ENCODE measurements around the gene PHACTR3. TPM values are rescaled to one million over a fixed set of nuclear protein-coding genes. Genes with fewer than 3 reads are reported as not detected.

The PHACTR3 gene
- total RNA-seq, 1 donor from 2014 or later = 0.06 TPM

GRCh38 chr20:59745201-59745600 is 140.9 kb downstream of the PHACTR3 start:
- TF ChIP-seq, protein P1, sequence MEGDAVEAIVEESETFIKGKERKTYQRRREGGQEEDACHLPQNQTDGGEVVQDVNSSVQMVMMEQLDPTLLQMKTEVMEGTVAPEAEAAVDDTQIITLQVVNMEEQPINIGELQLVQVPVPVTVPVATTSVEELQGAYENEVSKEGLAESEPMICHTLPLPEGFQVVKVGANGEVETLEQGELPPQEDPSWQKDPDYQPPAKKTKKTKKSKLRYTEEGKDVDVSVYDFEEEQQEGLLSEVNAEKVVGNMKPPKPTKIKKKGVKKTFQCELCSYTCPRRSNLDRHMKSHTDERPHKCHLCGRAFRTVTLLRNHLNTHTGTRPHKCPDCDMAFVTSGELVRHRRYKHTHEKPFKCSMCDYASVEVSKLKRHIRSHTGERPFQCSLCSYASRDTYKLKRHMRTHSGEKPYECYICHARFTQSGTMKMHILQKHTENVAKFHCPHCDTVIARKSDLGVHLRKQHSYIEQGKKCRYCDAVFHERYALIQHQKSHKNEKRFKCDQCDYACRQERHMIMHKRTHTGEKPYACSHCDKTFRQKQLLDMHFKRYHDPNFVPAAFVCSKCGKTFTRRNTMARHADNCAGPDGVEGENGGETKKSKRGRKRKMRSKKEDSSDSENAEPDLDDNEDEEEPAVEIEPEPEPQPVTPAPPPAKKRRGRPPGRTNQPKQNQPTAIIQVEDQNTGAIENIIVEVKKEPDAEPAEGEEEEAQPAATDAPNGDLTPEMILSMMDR (conservative IDR thresholded peaks at IDR 0.05; ENCODE audit: low read depth, low read length) = no peak
- DNase-seq (ENCODE audit: low read depth) = no peak
- H3K4me3 ChIP-seq (ENCODE audit: low read depth, low read length) = no peak overlapping the region

- no peak overlapping the region for H3K4me3 ChIP-seq (ENCODE audit: low read depth, low read length)
- no peak for DNase-seq (ENCODE audit: low read depth)
- TF ChIP-seq, protein P1 (conservative IDR thresholded peaks at IDR 0.05; ENCODE audit: low read depth, low read length) = no peak
Measured at GRCh38 chr20:59745716-59746115, 141.4 kb downstream of the PHACTR3 start.

DNA sequence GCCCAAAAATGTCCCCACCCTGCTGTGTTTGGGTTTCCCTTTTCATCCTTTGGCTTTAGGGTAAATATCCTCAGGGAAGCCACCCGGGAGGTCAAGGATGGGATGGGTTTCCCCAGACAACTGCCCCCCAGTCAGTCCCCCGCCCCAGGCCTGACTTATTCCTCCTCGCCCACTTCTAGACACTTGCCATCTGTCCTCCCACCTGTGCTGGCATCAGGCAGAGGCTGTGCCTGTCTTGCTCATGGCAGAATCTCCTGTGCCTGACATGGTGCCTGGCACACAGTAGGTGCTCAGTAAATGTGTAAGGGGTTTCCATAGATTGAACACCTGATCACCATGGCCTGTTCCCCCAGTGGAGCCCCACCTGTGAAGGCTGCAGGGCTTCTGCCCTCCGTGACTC is 141.8 kb downstream of the PHACTR3 start:
- DNase-seq (ENCODE audit: low read depth) = no peak
- H3K4me3 ChIP-seq (ENCODE audit: low read depth, low read length) = no peak overlapping the region
- TF ChIP-seq, protein P1 (conservative IDR thresholded peaks at IDR 0.05; ENCODE audit: low read depth, low read length) = no peak

DNA sequence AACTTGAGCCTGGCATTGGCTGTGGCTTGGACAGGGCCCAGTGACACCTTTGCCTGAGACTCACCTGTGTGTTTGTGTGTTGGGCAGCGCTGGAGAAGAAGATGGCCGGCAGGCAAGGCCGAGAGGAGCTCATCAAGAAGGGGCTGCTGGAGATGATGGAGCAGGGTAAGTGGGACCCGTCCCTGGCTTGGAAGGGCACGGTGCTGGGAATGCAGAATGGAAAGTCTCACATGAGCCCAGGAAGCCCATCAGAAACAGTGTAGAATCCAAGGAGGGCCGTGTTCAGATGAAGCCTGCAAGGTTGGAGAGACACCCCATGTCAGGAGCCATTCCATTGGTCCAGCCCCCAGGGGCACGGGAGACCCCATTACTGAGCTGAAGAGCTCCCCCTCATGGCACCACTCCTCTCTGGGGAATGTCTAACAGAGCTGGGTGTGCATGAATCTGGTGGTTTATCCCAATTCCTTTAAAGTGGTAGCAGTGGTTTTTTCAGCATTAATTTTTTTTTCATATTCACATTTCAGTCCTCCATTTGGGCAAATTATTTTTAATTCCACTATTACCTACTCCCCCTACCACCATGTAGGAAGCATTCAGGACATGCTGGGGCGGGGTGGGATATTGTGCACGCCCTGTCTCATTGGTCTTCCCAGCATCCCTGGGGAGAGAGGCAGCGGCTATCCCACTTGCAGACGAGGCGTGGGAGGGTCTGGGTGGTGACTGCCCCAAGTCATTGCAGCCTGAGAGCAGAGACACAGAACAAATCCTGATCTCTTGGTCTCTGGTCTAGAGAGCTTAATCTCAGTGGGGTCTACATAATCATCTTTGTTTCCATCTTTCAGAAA is 143.6 kb downstream of the PHACTR3 start:
- H3K4me3 ChIP-seq (ENCODE audit: low read depth, low read length) = no peak overlapping the region
- TF ChIP-seq, protein P1 (conservative IDR thresholded peaks at IDR 0.05; ENCODE audit: low read depth, low read length) = no peak
- DNase-seq (ENCODE audit: low read depth) = no peak

DNA sequence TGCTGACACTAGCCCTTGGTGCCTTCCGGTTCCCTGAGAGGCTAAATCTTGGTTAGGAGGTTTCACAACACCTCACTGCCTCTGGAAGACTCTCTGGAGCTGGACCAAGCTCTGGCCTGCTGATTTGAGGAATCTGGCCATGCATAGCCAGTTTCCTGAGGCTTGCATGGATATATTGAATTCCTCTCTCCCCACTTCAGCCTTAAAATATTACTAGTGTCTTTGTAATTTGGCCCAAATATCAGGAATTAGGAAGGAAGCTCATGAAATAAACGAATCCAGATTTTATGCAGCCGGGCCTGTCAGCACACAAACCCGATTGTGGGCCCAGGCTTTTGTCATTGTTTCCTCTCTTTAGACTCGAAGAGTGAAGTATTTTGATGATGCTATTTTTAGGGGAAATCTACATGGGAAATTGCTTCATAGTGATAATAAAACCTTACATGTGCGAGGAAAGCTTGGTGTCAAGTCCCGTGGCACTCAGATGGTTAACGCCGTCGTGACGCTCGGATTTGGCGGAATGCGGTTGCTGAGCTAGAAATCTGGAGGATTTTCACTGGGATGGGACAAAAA is 144.4 kb downstream of the PHACTR3 start:
- H3K4me3 ChIP-seq (ENCODE audit: low read depth, low read length) = no peak overlapping the region
- DNase-seq (ENCODE audit: low read depth) = no peak
- TF ChIP-seq, protein P1 (conservative IDR thresholded peaks at IDR 0.05; ENCODE audit: low read depth, low read length) = no peak

GRCh38 chr20:59749301-59749700 is 145.0 kb downstream of the PHACTR3 start:
- TF ChIP-seq, protein P1 (conservative IDR thresholded peaks at IDR 0.05; ENCODE audit: low read depth, low read length) = no peak
- no peak for DNase-seq (ENCODE audit: low read depth)
- H3K4me3 ChIP-seq (ENCODE audit: low read depth, low read length) = no peak overlapping the region
